ENCODE data around the gene RPH3AL. TPM values are rescaled to one million over a fixed set of nuclear protein-coding genes. Genes with fewer than 3 reads are reported as not detected.

Gene RPH3AL
- polyA plus RNA-seq, 1 donor from 2014 or later, result 0.87 TPM

DNA sequence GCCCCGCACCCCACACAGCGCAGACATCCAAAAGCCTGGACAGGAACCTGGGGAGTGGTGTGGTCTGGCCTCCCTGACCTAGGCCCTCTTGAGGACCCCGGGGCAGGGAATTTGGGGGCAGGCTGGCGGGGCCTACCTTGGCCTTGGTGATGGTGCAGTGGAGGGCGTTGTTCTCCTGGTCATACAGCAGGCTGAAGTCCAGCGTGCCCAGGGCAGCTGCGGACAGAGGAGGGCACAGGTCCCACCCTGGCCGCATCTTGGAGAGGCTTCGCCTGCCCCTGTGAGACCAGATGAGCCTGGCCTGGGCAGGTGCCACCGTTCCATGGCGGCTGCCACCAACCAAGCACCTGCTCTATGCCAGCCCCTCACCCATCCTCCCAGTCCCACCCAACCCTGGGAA lies 180.2 kb downstream of the RPH3AL start:
- TF ChIP-seq TAF1 (IDR thresholded peaks at IDR 0.05; ENCODE audit: low read depth), result no peak
- TF ChIP-seq, protein P1, sequence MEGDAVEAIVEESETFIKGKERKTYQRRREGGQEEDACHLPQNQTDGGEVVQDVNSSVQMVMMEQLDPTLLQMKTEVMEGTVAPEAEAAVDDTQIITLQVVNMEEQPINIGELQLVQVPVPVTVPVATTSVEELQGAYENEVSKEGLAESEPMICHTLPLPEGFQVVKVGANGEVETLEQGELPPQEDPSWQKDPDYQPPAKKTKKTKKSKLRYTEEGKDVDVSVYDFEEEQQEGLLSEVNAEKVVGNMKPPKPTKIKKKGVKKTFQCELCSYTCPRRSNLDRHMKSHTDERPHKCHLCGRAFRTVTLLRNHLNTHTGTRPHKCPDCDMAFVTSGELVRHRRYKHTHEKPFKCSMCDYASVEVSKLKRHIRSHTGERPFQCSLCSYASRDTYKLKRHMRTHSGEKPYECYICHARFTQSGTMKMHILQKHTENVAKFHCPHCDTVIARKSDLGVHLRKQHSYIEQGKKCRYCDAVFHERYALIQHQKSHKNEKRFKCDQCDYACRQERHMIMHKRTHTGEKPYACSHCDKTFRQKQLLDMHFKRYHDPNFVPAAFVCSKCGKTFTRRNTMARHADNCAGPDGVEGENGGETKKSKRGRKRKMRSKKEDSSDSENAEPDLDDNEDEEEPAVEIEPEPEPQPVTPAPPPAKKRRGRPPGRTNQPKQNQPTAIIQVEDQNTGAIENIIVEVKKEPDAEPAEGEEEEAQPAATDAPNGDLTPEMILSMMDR (IDR thresholded peaks at IDR 0.05; ENCODE audit: poor library complexity, severe bottlenecking), result no peak
- TF ChIP-seq POLR2AphosphoS5 (IDR thresholded peaks at IDR 0.05), result no peak
- TF ChIP-seq RAD21 (conservative IDR thresholded peaks at IDR 0.05), result no peak
- no peak for TF ChIP-seq EZH2 (IDR thresholded peaks at IDR 0.05; ENCODE audit: borderline replicate concordance, insufficient read depth, low read length, poor library complexity, severe bottlenecking)
- TF ChIP-seq EP300 (conservative IDR thresholded peaks at IDR 0.05; ENCODE audit: poor library complexity, severe bottlenecking), result no peak
- no peak for TF ChIP-seq SMC3 (conservative IDR thresholded peaks at IDR 0.05; ENCODE audit: poor library complexity)
- TF ChIP-seq, protein P2, sequence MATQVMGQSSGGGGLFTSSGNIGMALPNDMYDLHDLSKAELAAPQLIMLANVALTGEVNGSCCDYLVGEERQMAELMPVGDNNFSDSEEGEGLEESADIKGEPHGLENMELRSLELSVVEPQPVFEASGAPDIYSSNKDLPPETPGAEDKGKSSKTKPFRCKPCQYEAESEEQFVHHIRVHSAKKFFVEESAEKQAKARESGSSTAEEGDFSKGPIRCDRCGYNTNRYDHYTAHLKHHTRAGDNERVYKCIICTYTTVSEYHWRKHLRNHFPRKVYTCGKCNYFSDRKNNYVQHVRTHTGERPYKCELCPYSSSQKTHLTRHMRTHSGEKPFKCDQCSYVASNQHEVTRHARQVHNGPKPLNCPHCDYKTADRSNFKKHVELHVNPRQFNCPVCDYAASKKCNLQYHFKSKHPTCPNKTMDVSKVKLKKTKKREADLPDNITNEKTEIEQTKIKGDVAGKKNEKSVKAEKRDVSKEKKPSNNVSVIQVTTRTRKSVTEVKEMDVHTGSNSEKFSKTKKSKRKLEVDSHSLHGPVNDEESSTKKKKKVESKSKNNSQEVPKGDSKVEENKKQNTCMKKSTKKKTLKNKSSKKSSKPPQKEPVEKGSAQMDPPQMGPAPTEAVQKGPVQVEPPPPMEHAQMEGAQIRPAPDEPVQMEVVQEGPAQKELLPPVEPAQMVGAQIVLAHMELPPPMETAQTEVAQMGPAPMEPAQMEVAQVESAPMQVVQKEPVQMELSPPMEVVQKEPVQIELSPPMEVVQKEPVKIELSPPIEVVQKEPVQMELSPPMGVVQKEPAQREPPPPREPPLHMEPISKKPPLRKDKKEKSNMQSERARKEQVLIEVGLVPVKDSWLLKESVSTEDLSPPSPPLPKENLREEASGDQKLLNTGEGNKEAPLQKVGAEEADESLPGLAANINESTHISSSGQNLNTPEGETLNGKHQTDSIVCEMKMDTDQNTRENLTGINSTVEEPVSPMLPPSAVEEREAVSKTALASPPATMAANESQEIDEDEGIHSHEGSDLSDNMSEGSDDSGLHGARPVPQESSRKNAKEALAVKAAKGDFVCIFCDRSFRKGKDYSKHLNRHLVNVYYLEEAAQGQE (IDR thresholded peaks at IDR 0.05; ENCODE audit: borderline replicate concordance), result no peak
- TF ChIP-seq MXI1 (conservative IDR thresholded peaks at IDR 0.05; ENCODE audit: poor library complexity, severe bottlenecking), result no peak
- H3K27me3 ChIP-seq (ENCODE audit: insufficient read depth, low read depth, low read length), result no peaks in the 10 kb centered on the region
- H3K4me2 ChIP-seq (ENCODE audit: low read length), result no peak overlapping the region
- H3K27ac ChIP-seq (ENCODE audit: low read length), result no peak overlapping the region
- H3K36me3 ChIP-seq (ENCODE audit: insufficient read depth, low read length), result no peaks in the 10 kb centered on the region
- H3K9me2 ChIP-seq (ENCODE audit: insufficient read depth, low read length), result no peaks in the 10 kb centered on the region
- H3K9ac ChIP-seq (ENCODE audit: low read length), result no peak overlapping the region
- H2AFZ ChIP-seq (ENCODE audit: low read depth, low read length), result no peak overlapping the region
- no peaks in the 10 kb centered on the region for H4K20me1 ChIP-seq (ENCODE audit: insufficient read depth)
- no peaks in the 10 kb centered on the region for H3F3A ChIP-seq (ENCODE audit: insufficient read depth, low read length, poor library complexity, severe bottlenecking)
- H3K79me2 ChIP-seq (replicated peaks; ENCODE audit: insufficient read depth, low read length), result no peaks in the 10 kb centered on the region
- H3K9me3 ChIP-seq (ENCODE audit: low read length), result no peaks in the 10 kb centered on the region
- H3K4me3 ChIP-seq (ENCODE audit: low read length), result no peak overlapping the region

DNA sequence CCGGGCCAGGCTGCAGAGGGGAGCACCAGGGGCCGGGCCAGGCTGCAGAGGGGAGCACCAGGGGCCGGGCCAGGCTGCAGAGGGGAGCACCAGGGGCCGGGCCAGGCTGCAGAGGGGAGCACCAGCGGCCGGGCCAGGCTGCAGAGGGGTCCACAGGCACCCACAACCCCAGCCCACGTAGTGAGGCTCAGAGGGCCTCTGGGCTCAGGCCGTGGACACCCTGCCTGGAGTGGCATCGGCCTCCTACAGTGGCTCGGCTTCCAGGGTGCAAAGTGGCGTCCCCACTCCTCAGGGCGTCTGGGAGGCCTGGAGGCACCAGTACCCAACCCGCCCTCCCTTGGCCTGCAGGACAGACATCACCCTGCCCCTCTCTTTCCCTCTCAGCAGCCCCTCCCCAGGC lies 180.7 kb downstream of the RPH3AL start:
- H3K4me2 ChIP-seq (ENCODE audit: low read length), result no peak overlapping the region
- no peak overlapping the region for H3K9ac ChIP-seq (ENCODE audit: low read length)
- H4K20me1 ChIP-seq (ENCODE audit: insufficient read depth), result no peaks in the 10 kb centered on the region
- H2AFZ ChIP-seq (ENCODE audit: low read depth, low read length), result no peak overlapping the region
- no peak overlapping the region for H3K27ac ChIP-seq (ENCODE audit: low read length)
- H3K9me2 ChIP-seq (ENCODE audit: insufficient read depth, low read length), result no peaks in the 10 kb centered on the region
- H3K79me2 ChIP-seq (replicated peaks; ENCODE audit: insufficient read depth, low read length), result no peaks in the 10 kb centered on the region
- H3F3A ChIP-seq (ENCODE audit: insufficient read depth, low read length, poor library complexity, severe bottlenecking), result no peaks in the 10 kb centered on the region
- H3K4me3 ChIP-seq (ENCODE audit: low read length), result no peak overlapping the region
- H3K36me3 ChIP-seq (ENCODE audit: insufficient read depth, low read length), result no peaks in the 10 kb centered on the region
- no peaks in the 10 kb centered on the region for H3K27me3 ChIP-seq (ENCODE audit: insufficient read depth, low read depth, low read length)
- TF ChIP-seq MXI1 (conservative IDR thresholded peaks at IDR 0.05; ENCODE audit: poor library complexity, severe bottlenecking), result no peak
- no peaks in the 10 kb centered on the region for H3K9me3 ChIP-seq (ENCODE audit: low read length)

DNA sequence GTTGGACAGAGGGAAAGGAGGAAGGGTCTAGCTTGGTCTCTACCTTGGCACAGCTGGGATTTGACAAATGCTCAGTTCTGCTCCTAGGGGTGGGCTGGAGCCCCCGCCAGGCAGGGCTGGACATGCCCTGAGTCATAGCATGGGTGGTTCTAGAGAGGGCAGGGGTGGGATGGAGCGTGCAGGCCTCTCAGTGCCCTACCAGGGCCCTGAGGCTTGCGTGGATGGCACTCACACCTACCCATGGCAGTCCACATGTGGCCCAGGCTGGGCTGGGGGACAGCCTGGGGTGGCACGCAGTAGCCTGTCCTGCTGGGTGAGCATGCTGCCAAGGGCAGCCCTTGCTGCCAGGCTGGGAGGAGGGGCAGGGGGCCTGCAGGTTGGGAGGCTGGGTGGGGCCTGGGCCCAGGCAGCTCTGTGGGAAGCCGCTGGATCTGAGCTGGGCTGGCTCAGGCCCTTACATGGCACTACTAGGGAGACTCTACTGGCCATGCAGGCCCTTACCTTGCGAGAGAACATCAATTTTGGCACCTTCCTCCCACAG lies 182.4 kb downstream of the RPH3AL start:
- no peaks in the 10 kb centered on the region for H3K27me3 ChIP-seq (ENCODE audit: insufficient read depth, low read depth, low read length)
- H3F3A ChIP-seq (ENCODE audit: insufficient read depth, low read length, poor library complexity, severe bottlenecking), result no peaks in the 10 kb centered on the region
- H3K36me3 ChIP-seq (ENCODE audit: insufficient read depth, low read length), result no peaks in the 10 kb centered on the region
- TF ChIP-seq POLR2AphosphoS5 (IDR thresholded peaks at IDR 0.05) (no peak), SMC3 (conservative IDR thresholded peaks at IDR 0.05; ENCODE audit: poor library complexity) (no peak), EZH2 (IDR thresholded peaks at IDR 0.05; ENCODE audit: borderline replicate concordance, insufficient read depth, low read length, poor library complexity, severe bottlenecking) (no peak), MXI1 (conservative IDR thresholded peaks at IDR 0.05; ENCODE audit: poor library complexity, severe bottlenecking) (no peak), EP300 (conservative IDR thresholded peaks at IDR 0.05; ENCODE audit: poor library complexity, severe bottlenecking) (no peak), TAF1 (IDR thresholded peaks at IDR 0.05; ENCODE audit: low read depth) (no peak), RAD21 (conservative IDR thresholded peaks at IDR 0.05) (no peak)
- TF ChIP-seq, protein P2 (IDR thresholded peaks at IDR 0.05; ENCODE audit: borderline replicate concordance), result no peak
- TF ChIP-seq, protein P1 (IDR thresholded peaks at IDR 0.05; ENCODE audit: poor library complexity, severe bottlenecking), result no peak
- H3K9me3 ChIP-seq (ENCODE audit: low read length), result no peaks in the 10 kb centered on the region
- no peak overlapping the region for H3K27ac ChIP-seq (ENCODE audit: low read length)
- no peak overlapping the region for H3K9ac ChIP-seq (ENCODE audit: low read length)
- H3K79me2 ChIP-seq (replicated peaks; ENCODE audit: insufficient read depth, low read length), result no peaks in the 10 kb centered on the region
- H3K4me2 ChIP-seq (ENCODE audit: low read length), result no peak overlapping the region
- no peak overlapping the region for H2AFZ ChIP-seq (ENCODE audit: low read depth, low read length)
- H3K4me3 ChIP-seq (ENCODE audit: low read length), result no peak overlapping the region
- no peaks in the 10 kb centered on the region for H3K9me2 ChIP-seq (ENCODE audit: insufficient read depth, low read length)
- H4K20me1 ChIP-seq (ENCODE audit: insufficient read depth), result no peaks in the 10 kb centered on the region

All from neural cell (in vitro differentiated cells).